MM.1S (cell line): ENCODE measurements around the gene NRK.
"Not testable (repeated sequence)": the region's sequence is repeated elsewhere in the genome, so short reads cannot be mapped to it uniquely, and the experiment has no call there.

ENCODE experiments used
- DNase-seq: peaks from one replicate; pipeline ENCODE4 v3.0.0-alpha.2; 2015
- H2AFZ ChIP-seq: fragments of 300-600 bp; sonication (generic); 2 replicates; pipeline ENCODE4 v1.6.0; 2016; ENCODE audit warnings: antibody characterized with exemption, low read length
- H3F3A ChIP-seq: fragments of 300-600 bp; sonication (generic); 2 replicates; pipeline ENCODE4 v1.6.1; 2016; ENCODE audit warnings: mild to moderate bottlenecking, antibody characterized with exemption, low read length, moderate library complexity, mixed read lengths; ENCODE audit not compliant: insufficient read depth
- H3K27ac ChIP-seq: fragments of 300-600 bp; sonication (generic); 2 replicates; pipeline ENCODE4 v1.5.1; 2016; ENCODE audit warnings: mild to moderate bottlenecking, low read length
- H3K27me3 ChIP-seq: fragments of 300-600 bp; sonication (generic); replicated peaks from 2 replicates; pipeline ENCODE4 v1.6.0; 2016; ENCODE audit warnings: low read length; ENCODE audit not compliant: insufficient read depth
- H3K36me3 ChIP-seq: fragments of 300-600 bp; sonication (generic); replicated peaks from 2 replicates; pipeline ENCODE4 v1.6.1; 2016; ENCODE audit warnings: mild to moderate bottlenecking, low read length, mixed read lengths; ENCODE audit not compliant: insufficient read depth
- H3K4me1 ChIP-seq: fragments of 300-600 bp; sonication (generic); 2 replicates; pipeline ENCODE4 v1.6.1; 2016; ENCODE audit warnings: low read length, mixed read lengths
- H3K4me2 ChIP-seq: fragments of 300-600 bp; sonication (generic); 2 replicates; pipeline ENCODE4 v1.6.0; 2016; ENCODE audit warnings: low read depth, low read length
- H3K4me3 ChIP-seq: fragments of 300-600 bp; sonication (generic); 2 replicates; pipeline ENCODE4 v1.5.1; 2016; ENCODE audit warnings: low read length, mixed read lengths
- H3K79me2 ChIP-seq: fragments of 300-600 bp; sonication (generic); 2 replicates; pipeline ENCODE4 v1.6.1; 2016; ENCODE audit warnings: mixed run types, low read length, mixed read lengths
- H3K9ac ChIP-seq: fragments of 300-600 bp; sonication (generic); 2 replicates; pipeline ENCODE4 v1.6.1; 2016; ENCODE audit warnings: low read length, mixed read lengths
- H3K9me2 ChIP-seq: fragments of 300-600 bp; sonication (generic); replicated peaks from 2 replicates; pipeline ENCODE4 v1.6.1; 2016; ENCODE audit warnings: mild to moderate bottlenecking, low read length, mixed read lengths; ENCODE audit not compliant: insufficient read depth
- H3K9me3 ChIP-seq: fragments of 300-600 bp; sonication (generic); replicated peaks from 2 replicates; pipeline ENCODE4 v1.6.1; 2016; ENCODE audit warnings: mild to moderate bottlenecking, low read length, mixed read lengths; ENCODE audit not compliant: insufficient read depth
- H4K20me1 ChIP-seq: fragments of 300-600 bp; sonication (generic); 2 replicates; pipeline ENCODE4 v1.6.1; 2016; ENCODE audit warnings: mild to moderate bottlenecking, low read length, moderate library complexity, mixed read lengths; ENCODE audit not compliant: insufficient read depth
- CTCF ChIP-seq: fragments of 300-600 bp; sonication (generic); IDR thresholded peaks from 2 replicates; pipeline ENCODE4 v1.5.1; 2016; ENCODE audit warnings: antibody characterized with exemption, low read length, mixed read lengths
- EZH2 ChIP-seq: fragments of 300-600 bp; sonication (generic); optimal IDR thresholded peaks from 2 replicates; pipeline ENCODE3; 2017; ENCODE audit warnings: low read depth, mild to moderate bottlenecking, antibody characterized with exemption, low read length, mixed read lengths
- EZH2phosphoT487 ChIP-seq: fragments of 300-600 bp; sonication (generic); IDR thresholded peaks from 2 replicates; pipeline ENCODE4 v1.6.1; 2018; ENCODE audit warnings: antibody characterized with exemption, low read length

Gene NRK

GRCh38 chrX:105823092-105823455, 735 bp downstream of the NRK start:
- H3K36me3 ChIP-seq, result no peaks in the 10 kb centered on the region
- H3K27me3 ChIP-seq, result no peaks in the 10 kb centered on the region
- H3K9me2 ChIP-seq, result no peaks in the 10 kb centered on the region
- H2AFZ ChIP-seq, result no peak overlapping the region
- H3K9me3 ChIP-seq, result no peaks in the 10 kb centered on the region
- TF ChIP-seq CTCF, result no peak
- no peak for TF ChIP-seq EZH2phosphoT487
- TF ChIP-seq EZH2, result no peak
- H3K4me2 ChIP-seq, result no peak overlapping the region
- no peaks in the 10 kb centered on the region for H4K20me1 ChIP-seq
- no peaks in the 10 kb centered on the region for H3F3A ChIP-seq
- DNase-seq, result no peak
- H3K4me1 ChIP-seq, result no peaks in the 10 kb centered on the region
- H3K9ac ChIP-seq, result no peak overlapping the region
- H3K4me3 ChIP-seq, result no peak overlapping the region
- H3K27ac ChIP-seq, result no peak overlapping the region
- no peaks in the 10 kb centered on the region for H3K79me2 ChIP-seq

GRCh38 chrX:105829011-105829410, 6.7 kb downstream of the NRK start:
- H3K79me2 ChIP-seq, result no peaks in the 10 kb centered on the region
- no peak overlapping the region for H3K27ac ChIP-seq
- no peaks in the 10 kb centered on the region for H3K36me3 ChIP-seq
- no peak overlapping the region for H3K4me3 ChIP-seq
- no peaks in the 10 kb centered on the region for H3F3A ChIP-seq
- H3K4me1 ChIP-seq, result no peaks in the 10 kb centered on the region
- no peak for DNase-seq
- no peaks in the 10 kb centered on the region for H3K27me3 ChIP-seq
- H2AFZ ChIP-seq, result no peak overlapping the region
- H3K9me2 ChIP-seq, result no peaks in the 10 kb centered on the region
- no peaks in the 10 kb centered on the region for H3K9me3 ChIP-seq
- H3K4me2 ChIP-seq, result no peak overlapping the region
- no peak overlapping the region for H3K9ac ChIP-seq
- H4K20me1 ChIP-seq, result no peaks in the 10 kb centered on the region
- TF ChIP-seq EZH2phosphoT487 (no peak), EZH2 (no peak), CTCF (no peak)

- no peak overlapping the region for H3K9ac ChIP-seq
- no peaks in the 10 kb centered on the region for H4K20me1 ChIP-seq
- H3K4me2 ChIP-seq, result no peak overlapping the region
- H3K79me2 ChIP-seq, result no peaks in the 10 kb centered on the region
- H3K36me3 ChIP-seq, result no peaks in the 10 kb centered on the region
- H3K4me3 ChIP-seq, result no peak overlapping the region
- no peak overlapping the region for H2AFZ ChIP-seq
- TF ChIP-seq CTCF (no peak), EZH2phosphoT487 (no peak), EZH2 (no peak)
- H3K27ac ChIP-seq, result no peak overlapping the region
- H3K4me1 ChIP-seq, result no peaks in the 10 kb centered on the region
- no peak for DNase-seq
- H3K9me3 ChIP-seq, result no peaks in the 10 kb centered on the region
- no peaks in the 10 kb centered on the region for H3K27me3 ChIP-seq
- no peaks in the 10 kb centered on the region for H3K9me2 ChIP-seq
- H3F3A ChIP-seq, result no peaks in the 10 kb centered on the region
Measured at GRCh38 chrX:105837232-105837631, 14.9 kb downstream of the NRK start.

GRCh38 chrX:105845631-105846030, 23.3 kb downstream of the NRK start:
- H3K4me1 ChIP-seq, result no peaks in the 10 kb centered on the region
- no peak for DNase-seq
- no peaks in the 10 kb centered on the region for H3F3A ChIP-seq
- H3K36me3 ChIP-seq, result no peaks in the 10 kb centered on the region
- H3K27ac ChIP-seq, result no peak overlapping the region
- H3K79me2 ChIP-seq, result no peaks in the 10 kb centered on the region
- TF ChIP-seq EZH2 (no peak), EZH2phosphoT487 (no peak), CTCF (no peak)
- no peak overlapping the region for H3K9ac ChIP-seq
- no peaks in the 10 kb centered on the region for H3K27me3 ChIP-seq
- H4K20me1 ChIP-seq, result no peaks in the 10 kb centered on the region
- H3K9me2 ChIP-seq, result no peaks in the 10 kb centered on the region
- H3K4me3 ChIP-seq, result no peak overlapping the region
- no peaks in the 10 kb centered on the region for H3K9me3 ChIP-seq
- no peak overlapping the region for H3K4me2 ChIP-seq
- no peak overlapping the region for H2AFZ ChIP-seq

- H3K27ac ChIP-seq, H3K9ac ChIP-seq, H4K20me1 ChIP-seq, H3K79me2 ChIP-seq, H3K36me3 ChIP-seq, H3K4me1 ChIP-seq, H3K4me2 ChIP-seq, H3K9me2 ChIP-seq, H2AFZ ChIP-seq, DNase-seq, H3F3A ChIP-seq, H3K4me3 ChIP-seq, H3K27me3 ChIP-seq, H3K9me3 ChIP-seq: not testable (repeated sequence)
Measured at GRCh38 chrX:105850100-105850499, 27.8 kb downstream of the NRK start.
